GM18868 (cell line): ENCODE data around the gene IGFBP3.
"Not testable (repeated sequence)": the region's sequence is repeated elsewhere in the genome, so short reads cannot be mapped to it uniquely, and the experiment has no call there.

ENCODE experiments used
- ATAC-seq: cut with Tn5 transposase; IDR thresholded peaks from one replicate; pipeline ENCODE4 v1.9.1; 2021; ENCODE audit warnings: mild to moderate bottlenecking, moderate library complexity; ENCODE audit not compliant: unreplicated experiment

Gene IGFBP3

GRCh38 chr7:45920502-45921380, at the start of gene IGFBP3:
Gene IGFBP3 (minus strand): TSS chr7:45921272. CDS start chr7:45921140, 132 bp downstream.
- peak; percentile 39 for ATAC-seq

GRCh38 chr7:45970454-45970853, 49.4 kb upstream of the IGFBP3 start:
- ATAC-seq: no peak

- ATAC-seq: no peak
Measured at GRCh38 chr7:45969940-45970339, 48.9 kb upstream of the IGFBP3 start.

GRCh38 chr7:45968856-45969541, 47.9 kb upstream of the IGFBP3 start:
- no peak for ATAC-seq

- ATAC-seq: no peak
Measured at GRCh38 chr7:45968312-45968711, 47.2 kb upstream of the IGFBP3 start.

- no peak for ATAC-seq
Measured at GRCh38 chr7:45967591-45968157, 46.6 kb upstream of the IGFBP3 start.

GRCh38 chr7:45962861-45963260, 41.8 kb upstream of the IGFBP3 start:
- no peak for ATAC-seq

- ATAC-seq: no peak
Measured at GRCh38 chr7:45957721-45958120, 36.6 kb upstream of the IGFBP3 start.

- ATAC-seq: no peak
Measured at GRCh38 chr7:45955286-45955685, 34.2 kb upstream of the IGFBP3 start.

GRCh38 chr7:45953055-45953454, 32.0 kb upstream of the IGFBP3 start:
- not testable (repeated sequence) for ATAC-seq

- ATAC-seq: no peak
Measured at GRCh38 chr7:45944058-45944457, 23.0 kb upstream of the IGFBP3 start.

GRCh38 chr7:45940939-45941338, 19.9 kb upstream of the IGFBP3 start:
- ATAC-seq: no peak

GRCh38 chr7:45940237-45940781, 19.2 kb upstream of the IGFBP3 start:
- not testable (repeated sequence) for ATAC-seq

- no peak for ATAC-seq
Measured at GRCh38 chr7:45939574-45939973, 18.5 kb upstream of the IGFBP3 start.

- no peak for ATAC-seq
Measured at GRCh38 chr7:45938626-45939302, 17.7 kb upstream of the IGFBP3 start.

GRCh38 chr7:45937862-45938261, 16.8 kb upstream of the IGFBP3 start:
- ATAC-seq: no peak

- ATAC-seq: no peak
Measured at GRCh38 chr7:45937301-45937700, 16.2 kb upstream of the IGFBP3 start.

GRCh38 chr7:45930967-45931366, 9.9 kb upstream of the IGFBP3 start:
- no peak for ATAC-seq

GRCh38 chr7:45927721-45928120, 6.6 kb upstream of the IGFBP3 start:
- ATAC-seq: no peak

- ATAC-seq: no peak
Measured at GRCh38 chr7:45924283-45924682, 3.2 kb upstream of the IGFBP3 start.

- ATAC-seq: no peak
Measured at GRCh38 chr7:45923818-45924217, 2.7 kb upstream of the IGFBP3 start.
